Measurements from ENCODE around the gene TAS2R4. TPM values are rescaled to one million over a fixed set of nuclear protein-coding genes. Genes with fewer than 3 reads are reported as not detected.

TAS2R4 gene
- total RNA-seq (2021; ENCODE audit: unreplicated experiment): 1.2 TPM
- 0.26 and 0.34 TPM in 2 replicates for polyA plus RNA-seq (2012)
- percentile 83 among the genes with signal in this experiment for Bru-seq, nascent RNA
- BruChase-seq, experiment 1, labeled RNA remaining after a 6-hour chase: percentile 97 among the genes with signal in this experiment
- percentile 97 among the genes with signal in this experiment for BruChase-seq, experiment 2, labeled RNA remaining after a 2-hour chase
- long read RNA-seq: 0 reads

- BruUV-seq (replicated peaks): no TSS peak
- CTCF ChIA-PET: no interaction called here
Measured at GRCh38 chr7:141776374-141776773, at the start of gene TAS2R4. Gene TAS2R4 (plus strand): TSS chr7:141776674. CDS start chr7:141778489, 1,815 bp downstream.

More at GRCh38 chr7:141776374-141776773, at the start of gene TAS2R4:
- Histone ChIP-seq H3K36me3 (ENCODE audit: control insufficient read depth in 1 of 2, insufficient read depth in 2 of 2, low read length in 2 of 2) (peaks cover 0 to 3% of the 10 kb centered on the region in 2 experiments; a peak in 1 of 4 replicates), H3K27ac (ENCODE audit: low read depth, low read length) (no peak within 1 kb of the TSS), H3K9me2 (ENCODE audit: insufficient read depth) (no peaks in the 10 kb centered on the region), H3K9ac (ENCODE audit: low read length) (no peak within 1 kb of the TSS), H3K4me2 (ENCODE audit: low read length) (no peak within 1 kb of the TSS), H3K4me1 (ENCODE audit: control insufficient read depth in 1 of 2, insufficient read depth in 2 of 2, low read length in 2 of 2) (no peaks in the 10 kb centered on the region), H3K9me3 (ENCODE audit: control insufficient read depth in 1 of 2, insufficient read depth in 1 of 2, low read depth in 1 of 2, low read length in 2 of 2) (no peaks in the 10 kb centered on the region), H3K79me2 (ENCODE audit: insufficient read depth, low read length) (no peaks in the 10 kb centered on the region; the same call in 1 of the 2 replicates), H2AFZ (ENCODE audit: low read depth, low read length, poor library complexity, severe bottlenecking) (no peak within 1 kb of the TSS), H3K4me3 (replicated peaks in 1 of 2; ENCODE audit: low read depth in 1 of 2, low read length in 2 of 2) (no peak within 1 kb of the TSS), H3K27me3 (ENCODE audit: insufficient read depth, low read length) (no peaks in the 10 kb centered on the region), H4K20me1 (ENCODE audit: insufficient read depth) (no peaks in the 10 kb centered on the region)
- ChIA-PET RAD21 (ENCODE audit: low non-redundant PET in 1 of 2, low total read pairs in 2 of 2, uncharacterized antibody in 2 of 2, unreplicated experiment in 2 of 2) (no interaction called here), POLR2A (no interaction called here)
- no peak for ATAC-seq
- DNase-seq (ENCODE audit: low read depth, low spot score): no peak
- intact Hi-C loops (cut with micrococcal nuclease): no loop called here
- TF ChIP-seq CTCF (IDR thresholded peaks at IDR 0.05 in 2 of 3, conservative IDR thresholded peaks at IDR 0.05 in 1 of 3; ENCODE audit: borderline replicate concordance in 1 of 3, insufficient read depth in 1 of 3, low read depth in 2 of 3, low read length in 2 of 3): no peak
- no peak for TF ChIP-seq CBX3 (IDR thresholded peaks at IDR 0.05; ENCODE audit: low read depth)
- TF ChIP-seq MAX (IDR thresholded peaks at IDR 0.05): no peak
- no peak for TF ChIP-seq EZH2 (IDR thresholded peaks at IDR 0.05)
- no peak for TF ChIP-seq SIN3A (IDR thresholded peaks at IDR 0.05; ENCODE audit: low read depth)
- TF ChIP-seq FOSL1 (IDR thresholded peaks at IDR 0.05; ENCODE audit: low read depth): no peak
- no peak for TF ChIP-seq POLR2AphosphoS5 (IDR thresholded peaks at IDR 0.05; ENCODE audit: low read depth, low read length)
- TF ChIP-seq ATF3 (IDR thresholded peaks at IDR 0.05): no peak
- no peak for TF ChIP-seq TCF7L2 (IDR thresholded peaks at IDR 0.05; ENCODE audit: borderline replicate concordance, extremely low read depth, insufficient read depth, insufficient read length)
- no peak for TF ChIP-seq SP1 (IDR thresholded peaks at IDR 0.05; ENCODE audit: low read depth)
- TF ChIP-seq JUND (IDR thresholded peaks at IDR 0.05): no peak
- TF ChIP-seq CEBPB (IDR thresholded peaks at IDR 0.05; ENCODE audit: low read depth): no peak
- TF ChIP-seq SRF (IDR thresholded peaks at IDR 0.05; ENCODE audit: low read depth): no peak
- TF ChIP-seq ELF1 (IDR thresholded peaks at IDR 0.05; ENCODE audit: borderline replicate concordance, low read depth): no peak

Data from HCT116 (cell line).